HG03175 (cell line): Measurements from ENCODE around the gene MOGAT2.

ENCODE experiments used
- ATAC-seq: cut with Tn5 transposase; IDR thresholded peaks from one replicate; pipeline ENCODE4 v1.9.1; 2021; ENCODE audit warnings: mild to moderate bottlenecking, moderate library complexity; ENCODE audit not compliant: unreplicated experiment

MOGAT2 gene

DNA sequence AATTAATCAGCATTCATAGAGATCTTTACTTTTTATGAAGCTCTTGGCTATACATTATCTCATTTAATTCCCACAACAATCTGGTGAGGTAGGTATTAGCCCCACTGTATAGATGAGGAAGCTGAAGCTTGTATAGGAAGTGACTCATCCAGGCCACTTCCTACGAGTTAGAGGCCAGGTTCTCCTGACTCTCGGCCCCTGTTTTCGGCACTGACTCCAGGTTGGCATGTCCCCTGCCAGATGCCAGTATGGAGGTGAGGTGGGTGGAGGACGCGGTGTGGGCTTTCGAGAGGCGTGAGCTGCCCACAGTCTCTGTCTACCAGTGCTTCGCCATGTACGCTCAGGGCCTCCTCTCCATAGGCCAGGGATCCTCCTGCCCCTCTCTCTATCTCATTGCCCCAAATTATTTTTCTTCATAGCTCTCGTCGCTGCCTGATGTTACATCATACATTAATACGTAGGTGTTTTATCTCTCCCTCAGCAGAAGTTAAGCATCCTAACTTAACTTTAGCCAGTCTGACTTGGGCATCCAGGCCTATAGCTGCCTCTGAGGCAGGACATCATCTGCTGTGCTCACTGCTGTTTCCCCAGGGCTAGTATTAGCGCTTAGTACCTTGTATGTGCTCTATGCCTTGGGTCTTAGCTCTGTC lies 59.9 kb downstream of the MOGAT2 start:
- no peak for ATAC-seq

DNA sequence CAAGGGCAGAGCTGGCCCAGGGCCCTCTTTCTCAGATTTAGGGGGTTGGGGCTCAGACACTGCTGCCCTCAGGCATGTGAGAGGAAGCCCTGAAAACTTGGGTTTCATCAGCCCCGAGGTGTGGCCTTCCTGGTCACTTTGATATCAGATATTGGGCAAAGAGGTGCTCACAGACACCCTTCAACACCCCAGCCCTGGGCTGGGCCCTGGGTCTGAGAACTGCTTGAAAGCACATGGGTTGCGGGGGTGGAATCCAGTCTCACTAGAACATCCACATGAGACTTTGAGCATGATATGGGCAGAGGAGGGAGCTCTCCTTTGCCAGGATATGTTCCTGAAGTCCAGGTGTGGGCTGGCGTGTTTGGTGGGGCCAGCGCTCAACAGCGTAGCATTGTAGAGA lies 61.3 kb downstream of the MOGAT2 start:
- no peak for ATAC-seq

DNA sequence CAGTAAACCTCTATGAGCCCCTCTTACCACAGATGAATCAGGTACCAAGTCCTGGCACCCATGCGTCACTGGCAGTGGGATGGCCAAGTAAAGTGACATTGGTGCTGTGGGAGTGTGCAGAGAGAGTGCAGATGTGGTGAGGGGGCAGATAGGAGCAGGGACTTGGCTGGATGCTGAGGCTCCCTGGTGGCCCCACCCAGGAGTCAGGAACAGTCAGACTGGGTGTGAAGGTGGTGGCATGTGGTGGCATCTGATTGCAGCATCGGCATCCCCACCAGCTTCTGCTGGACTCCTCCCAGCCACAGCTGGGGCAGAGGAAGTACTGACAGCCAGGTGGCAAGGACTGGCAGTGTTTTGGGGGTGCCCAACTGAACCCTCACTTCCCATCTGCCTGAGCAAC lies 62.3 kb downstream of the MOGAT2 start:
- no peak for ATAC-seq

DNA sequence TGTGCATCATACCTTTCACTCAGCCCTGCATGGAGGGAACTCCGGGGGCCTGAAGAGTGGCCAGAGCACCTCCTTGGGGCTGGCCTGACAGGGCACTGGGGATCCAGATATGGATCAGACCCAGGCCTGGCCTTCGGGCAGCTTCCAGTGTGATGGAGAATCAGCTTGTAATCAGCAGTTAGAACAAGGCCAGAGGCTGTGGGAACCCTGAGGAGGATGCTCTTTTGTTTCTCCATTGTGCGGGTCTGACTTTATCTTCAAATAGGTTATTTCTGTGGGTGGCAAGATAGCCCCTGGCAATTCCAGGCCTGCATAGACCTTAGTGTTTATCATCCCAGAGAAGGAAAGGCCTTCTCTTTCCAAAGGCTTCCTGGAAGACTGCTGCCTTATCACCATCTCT lies 63.2 kb downstream of the MOGAT2 start:
- ATAC-seq = no peak

DNA sequence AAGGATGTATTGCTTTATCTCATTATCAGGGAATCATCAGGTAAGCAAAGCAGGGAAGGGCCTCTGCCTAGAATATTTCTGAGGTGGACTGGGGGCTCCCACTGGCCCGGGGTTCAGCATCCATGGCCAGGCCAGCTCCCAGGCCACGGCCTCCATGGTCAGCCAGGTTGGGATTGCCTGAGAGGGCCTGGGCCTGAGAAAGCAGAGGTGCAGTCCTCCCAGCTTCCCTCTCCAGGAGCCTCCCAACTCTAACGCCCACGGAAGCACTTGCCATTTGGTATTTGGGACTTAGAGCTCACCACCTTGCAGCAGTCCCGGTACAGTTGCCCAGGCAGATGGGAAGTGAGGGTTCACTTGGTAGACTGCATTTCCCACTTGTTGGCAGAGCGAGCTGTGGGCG lies 63.7 kb downstream of the MOGAT2 start:
- no peak for ATAC-seq

DNA sequence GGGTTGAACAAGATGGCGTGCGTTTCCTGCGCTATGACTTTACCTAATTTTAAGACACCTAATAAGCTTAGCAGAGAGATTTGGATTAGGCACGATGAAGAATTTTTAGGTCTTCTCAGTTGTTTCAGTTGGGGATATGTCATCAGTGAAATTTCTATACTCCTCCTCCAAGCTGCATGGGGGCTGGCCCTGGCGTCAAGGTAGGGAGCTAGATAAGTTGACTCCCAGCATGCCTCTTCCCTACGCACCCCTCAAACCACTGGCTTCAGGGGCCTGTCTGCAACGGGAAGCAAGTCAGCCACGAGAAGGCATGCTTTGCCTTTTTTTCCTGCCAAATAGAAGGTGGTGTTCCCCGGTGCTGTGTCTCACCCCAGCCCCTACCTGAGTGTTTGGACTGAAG lies 64.2 kb downstream of the MOGAT2 start:
- no peak for ATAC-seq
